Pancreas (tissue), 10 donors: ENCODE results near the gene ZNF536. TPM values are rescaled to one million over a fixed set of nuclear protein-coding genes. Genes with fewer than 3 reads are reported as not detected.

Experiments
- ATAC-seq, 4 donors: fragments of 200-7000 bp; cut with Tn5 transposase; one replicate each; pipeline versions ENCODE4 v1.8.0 to v1.9.1; 2020; ENCODE audit warnings: mild to moderate bottlenecking in 4 of 4, moderate library complexity in 4 of 4
- DNase-seq, 6 donors: peaks; one replicate each; pipeline ENCODE4 v3.0.0-alpha.2; 2020
- FAIRE-seq: peaks from 2 replicates; lab custom pipeline; 2012; peaks lifted over from hg19 to GRCh38; lab: Jason Lieb, UNC
- H3K27ac ChIP-seq, 4 donors: fragments of 200-600 bp; sonication (generic); 1 replicate in 3 of 4; 2 replicates in 1 of 4; pipeline versions ENCODE4 v1.5.0 to v1.8.0; 2020
- H3K27me3 ChIP-seq, 4 donors: fragments of 200-600 bp; one replicate each; pipeline ENCODE4 v1.8.0; 2021
- H3K36me3 ChIP-seq, 3 donors: fragments of 200-600 bp; sonication (generic) in 1 of 3; one replicate each; pipeline versions ENCODE4 v1.5.0 to v1.8.0; 2020 to 2021
- H3K4me1 ChIP-seq, 3 donors: fragments of 200-600 bp; one replicate each; pipeline ENCODE4 v1.8.0; 2021
- H3K4me3 ChIP-seq, 4 donors: fragments of 200-600 bp; sonication (generic) in 2 of 4; one replicate each; pipeline versions ENCODE4 v1.5.0 to v1.8.0; 2020 to 2021
- H3K9me3 ChIP-seq, 4 donors: fragments of 200-600 bp; one replicate each; pipeline ENCODE4 v1.8.0; 2021
- WGBS, 2 donors: extraction: QIAGEN DNeasy Blood & Tissue Kit; methylation state at CpG; one replicate each; pipeline ENCODE4 v1.1.7; 2013; 5-methylcytosine and 5-hydroxymethylcytosine counted together
- intact Hi-C, 3 donors: fragments of 100-400 bp; cut with DNase I; formaldehyde crosslinking; loops; one replicate each; pipeline versions ENCODE4 v1.11.1 to v1.14.2; 2022
- polyA plus RNA-seq, 2 donors: library from polyadenylated mRNA; stranded (reverse); fragments of 200-250 nt; gene quantifications; one replicate each; pipeline ENCODE4 v1.2.3, GENCODE V29; 2013
- total RNA-seq, 6 donors: library from RNA; stranded (reverse); fragmentation: NEBNext Ultra II Directional in 4 of 6; extraction: Animal tissue kit (Norgen Biotek cat#: 25700) in 4 of 6; gene quantifications; one replicate each; pipeline versions ENCODE4 v1.2.1 to v1.2.4, GENCODE V29; 2021 to 2023
- TF ChIP-seq, protein P1 (sequence below), 4 donors: fragments of 200-600 bp; sonication (generic) in 3 of 4; IDR thresholded peaks; one replicate each; pipeline versions ENCODE4 v1.5.0 to v1.8.0; 2021; ENCODE audit warnings: antibody characterized with exemption in 4 of 4
- donor health status: healthy with polysubstance abuse.
- donor health status: DM: no; HTN: no; CAD: no; lungs with moderate emphysema.
- donor health status: DM: no; HTN: no; CAD: no.
- donor health status: control.
- donor health status: control.
- donor health status: Bipolar disorder and iron deficiency.
- donor health status: DM: yes; HTN: yes; CAD: no.
- donor health status: DM: no; HTN: no; CAD: no.
- donor health status: DM: no; HTN: no; CAD: no.
- donor health status: DM: yes; HTN: yes; CAD: no.

ZNF536 gene
- total and polyA plus RNA-seq, 8 donors: 0.06 to 1.7 (median 0.13) TPM

DNA sequence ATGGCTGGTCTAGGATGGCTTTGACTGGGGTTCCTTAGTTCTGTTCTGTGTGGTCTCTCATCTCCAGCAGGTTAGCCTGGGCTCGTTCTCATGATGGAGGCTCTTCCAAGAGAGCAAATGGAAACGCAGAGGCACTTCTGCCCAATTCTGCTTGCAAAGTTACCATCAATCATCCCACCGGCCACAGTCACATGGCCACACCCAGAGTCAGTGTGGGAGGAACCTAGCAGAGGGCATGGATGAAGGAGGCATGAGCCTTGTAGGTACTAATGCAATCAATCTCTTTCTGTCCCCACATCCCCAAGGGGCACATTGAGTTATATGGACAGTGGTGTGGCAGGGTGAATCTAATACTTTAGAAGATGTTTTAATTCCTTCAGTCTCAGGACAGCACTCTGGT, 207.2 kb downstream of the ZNF536 start:
- intact Hi-C loops: no loop called here
- no peaks in the 10 kb centered on the region for H3K9me3 ChIP-seq
- TF ChIP-seq, protein P1, sequence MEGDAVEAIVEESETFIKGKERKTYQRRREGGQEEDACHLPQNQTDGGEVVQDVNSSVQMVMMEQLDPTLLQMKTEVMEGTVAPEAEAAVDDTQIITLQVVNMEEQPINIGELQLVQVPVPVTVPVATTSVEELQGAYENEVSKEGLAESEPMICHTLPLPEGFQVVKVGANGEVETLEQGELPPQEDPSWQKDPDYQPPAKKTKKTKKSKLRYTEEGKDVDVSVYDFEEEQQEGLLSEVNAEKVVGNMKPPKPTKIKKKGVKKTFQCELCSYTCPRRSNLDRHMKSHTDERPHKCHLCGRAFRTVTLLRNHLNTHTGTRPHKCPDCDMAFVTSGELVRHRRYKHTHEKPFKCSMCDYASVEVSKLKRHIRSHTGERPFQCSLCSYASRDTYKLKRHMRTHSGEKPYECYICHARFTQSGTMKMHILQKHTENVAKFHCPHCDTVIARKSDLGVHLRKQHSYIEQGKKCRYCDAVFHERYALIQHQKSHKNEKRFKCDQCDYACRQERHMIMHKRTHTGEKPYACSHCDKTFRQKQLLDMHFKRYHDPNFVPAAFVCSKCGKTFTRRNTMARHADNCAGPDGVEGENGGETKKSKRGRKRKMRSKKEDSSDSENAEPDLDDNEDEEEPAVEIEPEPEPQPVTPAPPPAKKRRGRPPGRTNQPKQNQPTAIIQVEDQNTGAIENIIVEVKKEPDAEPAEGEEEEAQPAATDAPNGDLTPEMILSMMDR (IDR thresholded peaks at IDR 0.05): no peak
- H3K4me1 ChIP-seq: no peaks in the 10 kb centered on the region
- no peak for DNase-seq
- H3K27ac ChIP-seq: no peak overlapping the region
- no peak for ATAC-seq
- peaks cover 0 to 5% (median 0%) of the 10 kb centered on the region in 4 donors for H3K27me3 ChIP-seq
- H3K36me3 ChIP-seq: no peaks in the 10 kb centered on the region
- FAIRE-seq: no peak
- 69% methylated on average over 3 of the region's 3 CpGs for WGBS, 2 donors
- H3K4me3 ChIP-seq: no peak overlapping the region

DNA sequence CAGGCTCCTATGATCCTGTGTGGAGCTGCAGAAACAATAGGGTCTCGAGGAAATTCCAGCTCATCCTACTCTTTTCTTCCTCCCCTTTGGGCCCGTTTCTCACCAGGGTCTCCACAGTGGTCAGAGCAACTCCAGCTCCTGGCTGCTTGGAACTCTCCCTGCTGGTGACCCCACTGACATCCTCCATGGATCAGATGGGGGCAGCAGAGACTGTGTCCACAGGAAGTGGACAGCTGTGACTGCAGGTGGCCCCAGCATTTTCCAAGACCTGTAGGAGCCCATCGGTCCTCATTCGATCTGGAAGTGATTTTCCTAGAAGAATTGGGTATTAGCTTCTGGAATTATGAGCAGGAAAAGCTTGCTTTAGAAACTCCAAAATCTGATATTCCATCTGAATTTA, 208.5 kb downstream of the ZNF536 start:
- no peak for FAIRE-seq
- 54% methylated on average over 4 of the region's 4 CpGs for WGBS, 2 donors
- Histone ChIP-seq H3K9me3 (no peaks in the 10 kb centered on the region), H3K27ac (no peak overlapping the region), H3K36me3 (no peaks in the 10 kb centered on the region), H3K27me3 (peaks cover 0 to 5% (median 0%) of the 10 kb centered on the region in 4 donors), H3K4me3 (no peak overlapping the region), H3K4me1 (no peaks in the 10 kb centered on the region)
- TF ChIP-seq, protein P1 (IDR thresholded peaks at IDR 0.05): no peak
- intact Hi-C loops: no loop called here
- no peak for DNase-seq
- no peak for ATAC-seq

DNA sequence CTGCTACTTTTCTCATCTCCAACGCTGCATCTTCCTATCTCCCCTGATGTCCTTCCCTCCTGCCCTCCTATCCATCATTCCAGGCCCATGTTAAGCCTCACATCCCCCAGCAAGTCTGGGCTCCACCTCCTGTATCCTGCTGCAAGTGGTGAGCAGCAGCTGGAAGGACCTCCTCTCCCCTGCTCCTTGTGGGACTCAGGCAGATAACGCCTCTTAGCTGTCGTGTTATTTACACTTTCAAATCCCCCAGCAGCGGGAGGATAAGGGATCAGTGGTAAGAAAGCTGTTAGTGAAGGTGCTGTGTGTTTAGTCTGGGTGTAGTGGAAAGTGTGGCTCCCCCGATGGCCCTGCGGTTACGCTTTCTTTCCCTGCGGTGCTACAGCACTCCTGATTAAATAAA, 211.9 kb downstream of the ZNF536 start:
- FAIRE-seq: no peak
- ATAC-seq: no peak
- no peak for DNase-seq
- TF ChIP-seq, protein P1 (IDR thresholded peaks at IDR 0.05): no peak
- Histone ChIP-seq H3K9me3 (no peaks in the 10 kb centered on the region), H3K36me3 (no peaks in the 10 kb centered on the region), H3K4me3 (no peak overlapping the region), H3K27ac (no peak overlapping the region), H3K4me1 (no peaks in the 10 kb centered on the region), H3K27me3 (peaks cover 0 to 5% (median 0%) of the 10 kb centered on the region in 4 donors)
- 36 to 37% methylated on average over 8 of the region's 8 CpGs for WGBS, 2 donors
- intact Hi-C loops: no loop called here

DNA sequence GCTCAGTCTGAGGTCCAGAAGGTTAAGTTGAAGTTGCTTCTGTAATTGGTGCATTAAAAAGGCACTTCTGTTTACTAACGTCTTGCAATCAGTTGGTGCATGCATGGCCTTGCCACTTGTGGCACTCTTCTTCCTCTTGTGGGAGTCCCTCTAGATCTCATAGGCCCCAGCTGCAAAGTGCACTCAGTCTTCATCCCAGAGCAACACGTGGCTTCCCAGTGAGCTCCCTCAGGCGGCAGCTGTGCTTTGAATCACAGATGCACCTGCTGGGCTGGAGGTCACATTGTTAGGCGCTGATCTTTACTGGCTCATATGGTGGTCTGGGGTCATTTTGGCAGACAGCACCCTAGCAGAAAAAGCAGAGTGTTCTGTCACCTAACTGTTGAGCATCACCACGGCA, 215.7 kb downstream of the ZNF536 start:
- ATAC-seq: no peak

DNA sequence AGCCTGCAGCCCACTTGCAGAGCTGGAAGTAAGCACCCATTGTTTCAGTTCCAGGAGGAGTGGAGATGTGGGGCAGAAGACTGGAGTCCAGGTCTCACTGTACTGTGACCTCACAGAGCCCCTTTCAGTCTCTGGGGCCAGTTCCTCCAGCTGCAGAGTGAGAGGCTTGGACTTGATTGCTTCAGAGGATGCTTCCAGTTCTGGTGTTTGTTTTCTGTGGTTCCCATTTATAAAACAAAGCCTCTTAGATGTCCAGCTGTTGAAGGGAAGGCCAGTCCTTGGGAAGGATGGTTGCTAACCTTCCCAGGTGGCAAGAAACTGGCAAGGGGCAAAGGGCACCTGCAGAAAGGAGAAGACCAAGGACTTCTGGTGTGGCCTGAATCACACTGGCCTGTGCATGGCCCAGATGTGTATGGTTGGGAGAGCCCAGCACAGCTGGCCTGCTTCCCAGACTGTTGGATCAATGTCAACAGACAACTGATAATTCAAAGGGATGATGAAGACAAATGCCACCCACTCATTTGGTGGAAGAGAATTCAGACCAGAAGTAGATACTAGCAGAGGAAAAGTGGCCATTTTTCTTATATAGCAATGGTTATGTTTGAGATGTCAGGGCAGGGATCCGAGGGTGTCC, 218.5 kb downstream of the ZNF536 start:
- no peak for ATAC-seq
- no peak for FAIRE-seq
- Histone ChIP-seq H3K4me3 (no peak overlapping the region), H3K27me3 (no peaks in the 10 kb centered on the region), H3K4me1 (no peaks in the 10 kb centered on the region), H3K36me3 (no peaks in the 10 kb centered on the region), H3K27ac (no peak overlapping the region), H3K9me3 (no peaks in the 10 kb centered on the region)
- intact Hi-C loops: no loop called here
- TF ChIP-seq, protein P1 (IDR thresholded peaks at IDR 0.05): no peak
- WGBS, 2 donors: 71 to 75% methylated on average over 1 of the region's 1 CpG
- DNase-seq: no peak

More for the DNA sequence above, 215.7 kb downstream of the ZNF536 start:
- H3K9me3 ChIP-seq: no peaks in the 10 kb centered on the region
- WGBS, 2 donors: 47 to 52% methylated on average over 5 of the region's 5 CpGs
- H3K4me1 ChIP-seq: no peaks in the 10 kb centered on the region
- intact Hi-C loops: no loop called here
- no peaks in the 10 kb centered on the region for H3K36me3 ChIP-seq
- no peak for DNase-seq
- no peak overlapping the region for H3K27ac ChIP-seq
- TF ChIP-seq, protein P1 (IDR thresholded peaks at IDR 0.05): no peak
- no peak for FAIRE-seq
- H3K4me3 ChIP-seq: no peak overlapping the region
- peaks cover 0 to 5% (median 0%) of the 10 kb centered on the region in 4 donors for H3K27me3 ChIP-seq
